Umbilical cord (tissue), 2 donors: ENCODE data around the gene BEND3. TPM values are rescaled to one million over a fixed set of nuclear protein-coding genes. Genes with fewer than 3 reads are reported as not detected.
"Not testable (repeated sequence)": the region's sequence is repeated elsewhere in the genome, so short reads cannot be mapped to it uniquely, and the experiment has no call there.

ENCODE experiments used
- DNase-seq: peaks from one replicate; pipeline ENCODE4 v3.0.0-alpha.2; 2015; ENCODE audit warnings: low spot score
- total RNA-seq: library from RNA; depleted of rRNA; stranded (reverse); fragments of >200 nt; gene quantifications from one replicate; pipeline ENCODE4 v1.2.3, GENCODE V29; 2014; ENCODE audit warnings: low replicate concordance; ENCODE audit not compliant: insufficient read depth

BEND3 gene
- total RNA-seq, 1 donor from 2014 or later = 2.2 TPM

- DNase-seq = no peak
These were observed 6.0 kb upstream of the BEND3 start for GRCh38 chr6:107121266-107121665.

DNA sequence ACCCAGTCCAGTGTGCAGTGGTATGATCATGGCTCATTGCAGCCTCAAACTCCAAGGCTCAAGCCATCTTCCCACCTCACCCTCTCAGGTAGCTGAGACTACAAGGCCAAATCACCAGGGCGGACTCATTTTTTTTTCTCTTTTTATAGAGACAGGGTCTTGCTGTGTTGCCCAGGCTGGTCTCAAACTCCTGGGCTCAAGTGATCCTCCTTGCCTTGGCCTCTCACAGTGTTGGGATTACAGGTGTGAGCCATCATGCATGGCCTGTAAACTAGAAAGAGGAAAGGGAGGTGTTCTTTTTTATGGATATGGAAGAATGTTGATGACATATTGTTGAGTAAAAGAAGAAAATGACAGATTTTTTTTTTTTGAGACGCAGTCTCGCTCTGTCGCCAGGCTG is 5.1 kb upstream of the BEND3 start:
- DNase-seq = no peak

DNA sequence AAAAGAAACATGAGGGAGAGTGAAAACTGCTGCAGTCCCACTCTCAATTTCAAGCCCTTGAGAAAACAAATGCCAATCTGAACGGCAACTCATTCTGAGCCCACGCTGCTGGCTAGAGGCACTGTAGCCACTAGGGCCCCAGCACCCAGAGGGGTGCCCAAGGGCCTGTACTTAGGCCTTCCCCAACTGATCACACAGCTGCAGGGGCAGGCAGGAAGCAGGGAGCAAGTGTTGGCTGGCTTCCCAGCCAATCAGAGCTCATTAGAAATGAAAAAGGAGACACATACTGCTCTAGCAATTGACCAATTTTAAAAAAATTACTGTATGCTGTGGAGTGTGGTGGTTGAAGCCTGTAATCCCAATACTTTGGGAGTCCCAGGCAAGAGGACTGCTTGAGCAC is 3.7 kb upstream of the BEND3 start:
- no peak for DNase-seq

DNA sequence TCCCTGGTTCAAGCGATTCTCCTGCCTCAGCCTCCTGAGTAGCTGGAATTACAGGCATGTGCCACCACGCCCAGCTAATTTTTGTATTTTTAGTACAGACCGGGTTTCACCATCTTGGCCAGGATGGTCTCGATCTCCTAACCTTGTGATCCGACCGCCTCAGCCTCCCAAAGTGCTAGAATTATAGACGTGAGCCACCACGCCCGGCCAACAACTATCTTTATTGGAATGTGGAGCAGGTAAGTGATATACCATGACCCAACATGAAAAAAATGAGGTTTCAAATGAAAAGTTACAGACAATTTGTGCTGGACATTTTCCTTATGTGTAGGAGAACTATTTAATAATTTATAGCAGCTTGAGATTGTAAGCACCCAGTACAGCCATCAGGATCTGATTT is 3.2 kb upstream of the BEND3 start:
- DNase-seq = not testable (repeated sequence)

DNA sequence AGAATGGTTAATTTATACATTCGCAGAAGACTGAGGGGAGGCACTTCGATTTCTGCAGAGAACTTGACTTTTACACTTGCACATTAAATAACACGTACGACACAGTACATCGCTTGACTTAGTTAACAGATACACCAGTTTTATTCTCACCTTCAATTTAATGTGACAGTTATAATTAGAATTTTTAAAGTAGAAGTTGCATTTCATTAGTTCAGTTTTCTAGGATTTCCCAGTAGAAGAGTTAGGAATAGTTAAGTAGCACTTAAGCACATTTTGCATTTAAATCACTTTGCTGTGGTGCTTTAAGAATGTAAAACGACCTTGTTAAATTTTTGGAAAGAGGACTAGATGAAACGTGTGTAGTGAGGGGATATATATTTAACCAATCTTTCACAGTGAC is 1.6 kb upstream of the BEND3 start:
- peak; percentile 2 for DNase-seq

- peak; percentile 19 for DNase-seq
These were observed 1.1 kb upstream of the BEND3 start for GRCh38 chr6:107116328-107116892.

- peak; percentile 39 for DNase-seq
These were observed 496 bp upstream of the BEND3 start for GRCh38 chr6:107115695-107116327.

- DNase-seq = peak; percentile 89
These were observed 946 bp downstream of the BEND3 start for GRCh38 chr6:107114213-107114925.

- no peak for DNase-seq
These were observed 5.1 kb downstream of the BEND3 start for GRCh38 chr6:107110200-107110599.

DNA sequence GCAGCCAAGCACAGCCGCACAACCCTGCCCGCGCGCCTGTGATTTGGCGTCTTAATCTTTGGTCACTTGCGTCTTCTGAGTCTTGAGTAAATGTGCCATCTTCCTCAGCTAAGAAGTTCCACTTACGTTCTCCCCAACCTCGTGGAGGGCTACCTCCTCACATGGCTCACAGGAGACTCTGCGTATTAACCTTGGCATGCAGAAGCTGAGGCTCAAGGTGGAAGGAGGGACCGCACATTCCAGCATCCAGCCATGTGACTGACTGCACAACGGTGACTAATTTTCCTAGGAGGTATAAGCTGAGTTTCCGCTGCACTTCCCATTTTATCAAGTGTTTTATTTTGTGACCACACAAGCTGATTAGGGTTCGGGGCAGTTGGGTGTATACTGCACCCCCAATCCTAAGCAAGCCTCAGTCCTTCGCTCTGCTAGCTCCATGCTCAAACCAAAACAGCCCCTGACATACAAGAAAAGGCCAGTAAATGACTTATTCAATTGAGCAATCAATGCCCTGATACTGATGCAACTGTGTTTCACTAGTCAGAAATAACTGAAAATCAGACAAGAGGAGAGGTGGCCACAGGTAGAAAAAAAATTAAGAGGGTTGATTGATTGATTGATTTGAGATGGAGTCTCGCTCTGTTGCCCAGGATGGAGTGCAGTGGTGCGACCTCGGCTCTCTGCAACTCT is 7.0 kb downstream of the BEND3 start:
- DNase-seq = no peak

GRCh38 chr6:107107791-107108190 is 7.5 kb downstream of the BEND3 start:
- DNase-seq = no peak

DNA sequence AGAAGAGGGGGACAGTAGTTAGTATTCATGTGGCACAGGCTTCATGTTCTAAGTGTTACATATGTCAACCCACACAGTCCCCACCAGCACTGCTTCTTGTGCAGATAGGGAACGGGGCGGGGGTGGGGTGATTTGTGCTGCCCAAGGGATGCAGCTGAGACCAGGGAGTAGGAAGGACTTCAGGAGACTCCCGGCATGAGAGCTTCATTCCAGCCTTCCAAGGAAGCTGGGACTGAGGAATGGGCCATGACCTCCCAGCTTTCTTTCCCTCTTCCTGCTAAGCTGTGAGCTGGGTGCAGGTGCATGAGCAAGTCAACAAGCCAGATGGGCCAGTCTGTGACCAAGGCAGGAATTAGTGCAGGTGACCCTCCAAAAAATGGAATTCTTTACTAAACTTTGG is 9.2 kb downstream of the BEND3 start:
- no peak for DNase-seq

DNA sequence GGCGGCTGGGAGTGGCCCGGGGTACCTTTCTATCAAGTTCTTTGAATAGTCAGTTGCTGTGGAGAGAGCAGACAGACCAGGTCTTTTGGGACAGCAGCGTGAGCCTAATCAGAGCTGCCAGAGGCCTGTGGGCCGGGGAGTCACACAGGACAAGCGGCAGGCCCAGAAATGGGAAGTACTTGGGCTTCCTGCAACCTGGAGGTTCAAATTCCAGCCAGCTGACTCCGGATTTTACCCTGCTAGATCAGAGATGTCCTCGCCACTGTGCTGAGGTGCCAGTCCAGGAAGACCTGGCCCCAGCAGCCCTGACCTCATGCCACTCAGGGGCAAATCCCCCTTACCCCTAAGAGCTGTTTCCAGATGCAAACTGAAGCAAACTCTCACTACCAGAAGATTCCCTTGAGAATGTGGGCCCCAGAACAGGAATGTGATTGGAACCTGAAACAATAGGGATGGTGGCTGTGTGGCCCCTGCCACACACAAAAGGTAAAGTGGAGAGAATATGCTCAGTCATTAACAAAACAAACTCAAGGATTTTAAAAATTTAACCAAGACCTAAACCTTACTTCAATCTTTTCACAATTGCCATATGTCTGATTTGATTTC is 9.7 kb downstream of the BEND3 start:
- DNase-seq = no peak

DNA sequence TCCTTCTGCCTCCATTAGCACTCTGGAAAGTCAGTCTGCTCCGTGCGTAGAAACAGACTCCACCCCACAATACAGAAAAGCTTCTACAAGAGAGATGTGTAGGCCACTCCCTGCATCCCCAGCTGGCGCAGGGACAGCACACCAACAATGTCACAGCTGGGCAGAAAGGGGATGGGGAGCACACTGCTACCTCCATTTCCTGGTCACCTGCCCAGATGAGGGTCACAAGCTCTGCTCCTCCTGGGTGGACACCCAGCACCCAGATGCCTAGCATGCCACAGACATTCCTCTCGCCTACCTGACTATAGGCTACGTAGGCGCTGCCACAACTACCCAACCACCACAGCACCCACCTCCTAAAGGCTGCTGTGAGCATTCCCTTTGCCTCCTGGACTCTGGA is 12.2 kb downstream of the BEND3 start:
- no peak for DNase-seq

- no peak for DNase-seq
These were observed 12.9 kb downstream of the BEND3 start for GRCh38 chr6:107102414-107102805.

DNA sequence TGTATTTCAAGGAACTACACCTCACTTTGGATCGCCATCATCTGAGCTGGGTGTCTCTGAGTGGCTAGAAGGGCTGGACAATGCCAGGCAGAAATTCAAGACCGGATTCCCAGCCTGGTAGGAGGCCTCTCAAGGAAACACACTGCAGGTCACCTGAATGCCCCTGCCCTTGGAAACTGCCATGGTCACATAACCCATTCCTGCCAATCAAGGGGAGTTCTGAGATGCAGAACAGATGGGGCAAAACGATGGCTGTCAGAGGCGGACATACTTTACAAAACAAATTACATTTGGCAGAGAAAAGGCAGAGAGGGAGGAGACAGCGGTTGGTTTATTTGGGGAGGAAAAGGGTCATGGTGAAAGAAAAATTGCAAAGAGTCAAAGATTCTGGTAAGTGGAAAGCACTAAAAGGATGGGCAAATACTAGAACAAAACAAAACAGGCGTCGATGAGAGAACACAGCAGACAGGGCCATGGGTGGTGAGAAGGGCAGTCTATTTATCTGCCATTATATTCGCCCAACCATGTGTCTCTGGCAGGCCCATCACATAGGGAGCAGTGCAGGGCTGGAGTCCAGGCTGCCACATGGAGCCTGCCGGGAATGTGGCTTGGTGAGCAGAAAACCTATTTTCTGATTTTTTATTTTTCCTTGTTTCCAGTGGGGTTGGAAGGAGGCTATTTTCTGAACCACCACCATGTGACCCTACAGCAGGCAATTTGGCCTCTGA is 13.5 kb downstream of the BEND3 start:
- no peak for DNase-seq

DNA sequence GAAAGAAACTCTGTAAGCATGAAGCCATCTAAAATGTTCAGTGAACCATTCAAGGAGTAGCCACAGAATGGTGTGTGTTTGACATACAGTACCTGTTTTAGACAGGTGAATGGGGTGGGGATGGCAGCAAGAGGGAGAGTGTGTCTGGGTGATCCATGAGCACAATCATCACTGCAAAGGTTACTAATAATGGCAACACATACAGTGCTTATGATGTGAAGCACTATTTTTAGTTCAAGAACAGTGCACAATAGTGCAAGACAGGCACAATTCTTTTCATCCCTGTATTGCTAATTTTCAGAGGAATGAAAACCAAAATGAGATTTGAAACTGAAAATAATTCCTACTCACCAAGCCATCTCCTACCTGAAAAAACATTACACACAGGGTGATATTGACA is 14.1 kb downstream of the BEND3 start:
- no peak for DNase-seq

DNA sequence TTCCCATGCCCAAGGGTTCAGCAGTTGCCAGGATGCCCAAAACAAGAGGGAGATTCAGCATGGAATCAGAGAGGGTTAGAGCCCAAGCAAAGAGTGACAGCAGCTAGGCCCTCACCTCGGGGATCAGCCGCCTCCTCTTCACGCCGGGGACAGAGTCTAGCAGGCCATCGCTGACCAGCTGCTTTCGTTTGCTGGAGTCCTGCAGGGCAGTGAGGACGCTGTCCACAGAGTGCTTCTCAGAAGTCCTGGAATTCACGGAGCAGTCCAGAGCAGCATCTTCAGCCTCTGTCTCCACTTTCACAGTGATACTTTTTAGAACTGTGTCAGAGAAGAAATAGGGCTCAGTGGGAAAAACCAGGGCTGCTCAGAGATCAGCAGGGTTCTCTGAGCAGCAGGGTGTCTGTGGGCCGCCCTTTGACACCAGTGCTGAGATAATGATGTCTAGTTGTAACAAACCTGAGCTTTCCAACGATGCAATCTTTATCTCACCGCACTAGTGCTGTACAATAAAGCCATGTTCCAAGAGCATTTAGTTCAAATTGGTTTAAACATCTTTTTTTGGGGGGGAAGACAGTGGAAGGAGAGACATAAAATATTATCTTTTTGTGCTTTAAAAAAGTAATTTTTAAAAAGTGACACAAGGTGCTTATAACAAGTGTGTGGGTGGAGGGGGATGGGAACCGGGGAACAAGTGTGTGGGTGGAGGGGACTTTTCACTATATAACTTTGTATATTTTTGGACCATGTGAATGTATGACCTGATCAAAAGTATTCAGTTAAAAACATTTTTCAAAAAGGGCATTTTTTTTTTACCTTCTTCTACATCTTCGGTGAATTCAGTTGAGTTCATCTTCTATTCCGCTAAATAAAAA is 16.6 kb downstream of the BEND3 start:
- no peak for DNase-seq

- not testable (repeated sequence) for DNase-seq
These were observed 30.9 kb downstream of the BEND3 start for GRCh38 chr6:107084459-107084858.

- no peak for DNase-seq
These were observed 31.4 kb downstream of the BEND3 start for GRCh38 chr6:107083921-107084320.
